HG03439 (cell line): ENCODE measurements around the gene MYLK.
"Not testable (repeated sequence)": the region's sequence is repeated elsewhere in the genome, so short reads cannot be mapped to it uniquely, and the experiment has no call there.

ENCODE experiments used
- ATAC-seq: cut with Tn5 transposase; IDR thresholded peaks from one replicate; pipeline ENCODE4 v1.9.1; 2021; ENCODE audit warnings: mild to moderate bottlenecking, moderate library complexity; ENCODE audit not compliant: unreplicated experiment

The MYLK gene

DNA sequence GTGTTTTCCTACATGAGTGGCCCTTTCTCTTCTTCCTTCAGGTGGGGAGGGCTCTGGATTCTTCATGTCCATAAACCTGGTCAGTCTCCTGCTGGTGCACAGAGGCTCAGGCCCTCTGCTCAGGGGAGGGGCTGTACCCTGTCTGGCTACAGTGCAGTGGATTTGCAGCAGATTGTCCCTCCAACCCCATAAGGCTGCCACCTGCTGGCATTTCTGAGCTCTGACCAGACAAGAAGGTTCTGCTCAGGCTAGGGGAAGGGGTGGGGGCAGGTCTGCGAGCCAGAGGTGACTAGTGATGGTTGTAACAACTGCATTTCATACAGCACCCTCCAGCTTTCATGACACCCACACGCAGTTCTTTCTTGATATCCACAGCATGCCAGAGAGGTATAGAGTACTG is 182.1 kb downstream of the MYLK start:
- not testable (repeated sequence) for ATAC-seq

DNA sequence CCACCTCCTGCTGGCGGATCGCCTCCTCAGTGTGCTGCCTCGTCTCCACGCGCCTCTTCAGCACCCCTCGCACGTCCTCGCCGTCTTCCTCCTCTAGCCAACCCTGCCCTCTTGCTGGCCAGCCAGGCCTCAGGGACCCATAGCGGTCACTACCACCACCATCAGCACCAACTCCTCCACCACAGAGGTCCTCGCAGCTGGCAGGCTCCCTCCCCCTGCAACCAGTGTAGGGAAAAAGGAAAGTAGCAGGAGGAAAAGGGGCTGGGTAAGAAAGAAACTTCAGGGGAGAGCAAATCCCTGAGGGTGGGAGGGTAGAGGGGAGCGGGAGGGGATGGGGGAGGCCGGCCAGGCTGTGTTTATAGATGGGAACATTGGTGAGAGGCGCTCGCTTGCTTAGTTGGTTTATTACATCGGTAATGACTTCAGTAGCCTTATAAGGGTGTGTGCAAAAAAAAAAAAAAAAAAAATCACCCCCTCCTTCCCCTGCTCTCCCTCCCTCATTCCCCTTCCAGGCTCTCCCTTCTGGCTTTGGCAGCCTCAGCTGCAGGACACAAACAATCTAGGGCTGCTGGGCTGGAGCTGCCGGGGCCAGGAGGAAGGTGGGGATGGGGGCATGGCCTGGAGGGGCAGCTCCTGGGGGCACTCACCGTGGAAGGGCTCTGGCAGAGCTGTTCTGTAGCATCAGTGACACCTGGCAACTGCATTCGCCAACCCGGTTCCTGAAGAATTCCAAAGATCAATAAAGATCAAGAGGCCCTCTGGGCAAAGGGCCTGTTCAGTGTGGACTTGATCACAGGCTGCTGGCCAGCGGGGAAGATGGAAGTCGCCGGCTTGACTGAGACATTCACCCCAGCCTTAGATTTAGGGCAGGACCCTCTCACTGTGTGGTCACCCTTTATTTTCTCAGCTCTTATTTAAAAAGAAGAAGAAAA is 183.1 kb downstream of the MYLK start:
- ATAC-seq, result no peak

DNA sequence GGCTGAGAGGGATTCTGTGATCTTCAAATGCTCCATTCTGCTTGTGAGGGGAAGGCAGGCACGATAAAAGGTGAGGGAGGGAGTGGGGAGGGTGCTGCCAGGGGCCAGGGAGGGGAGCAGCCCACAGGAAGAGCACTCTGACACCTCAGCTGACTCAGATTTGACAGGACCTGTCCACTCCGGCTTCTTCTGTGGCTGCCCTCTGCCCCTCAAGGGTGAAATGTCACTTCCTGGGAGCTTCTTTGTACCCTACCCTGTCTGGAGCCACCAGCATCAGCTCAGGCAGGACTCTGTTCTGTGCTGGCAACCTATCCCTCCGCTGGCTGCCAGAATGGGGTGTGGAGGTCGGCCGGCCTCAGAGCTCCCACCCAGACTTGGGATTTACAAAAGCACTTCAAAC is 185.3 kb downstream of the MYLK start:
- no peak for ATAC-seq

DNA sequence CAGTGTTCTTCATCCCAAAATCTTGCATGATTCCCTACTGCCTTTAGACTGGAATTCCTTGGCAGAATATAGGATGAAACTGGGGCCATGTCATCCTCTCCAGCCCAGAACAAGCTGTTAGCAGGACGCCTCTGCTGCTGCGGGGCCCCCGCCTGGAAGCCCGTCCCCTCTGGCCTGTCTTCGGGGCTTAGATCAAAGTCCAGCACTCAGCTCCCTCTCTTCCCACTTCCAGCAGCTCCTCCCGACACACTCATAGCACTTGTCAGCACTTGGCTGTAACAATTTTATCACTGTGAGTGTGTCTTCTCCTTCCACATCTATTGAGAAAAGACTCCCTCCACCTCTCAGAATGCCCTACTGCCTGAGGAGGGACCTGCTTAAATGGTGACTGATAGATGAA is 187.3 kb downstream of the MYLK start:
- ATAC-seq, result no peak

GRCh38 chr3:123695731-123696640 is 188.1 kb downstream of the MYLK start:
- ATAC-seq, result no peak

DNA sequence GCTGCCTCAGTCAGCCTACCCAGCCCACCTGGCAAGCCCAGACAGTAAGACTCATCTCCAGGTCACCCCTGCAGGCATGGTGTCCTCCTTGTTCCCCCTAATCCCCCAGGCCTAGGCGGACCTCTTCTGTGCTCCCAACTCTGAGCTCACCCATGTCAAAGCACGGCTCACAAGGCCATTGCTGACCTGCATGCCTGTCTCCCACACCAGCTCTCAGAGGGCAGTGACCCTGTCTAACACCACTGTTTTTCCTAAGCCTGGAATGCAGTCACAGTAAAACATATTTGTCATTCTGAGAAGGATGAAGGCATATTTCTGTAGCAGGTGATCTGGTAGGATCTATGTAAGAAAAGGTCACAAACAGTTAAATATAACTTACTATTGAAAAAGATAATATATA is 189.0 kb downstream of the MYLK start:
- ATAC-seq, result no peak

DNA sequence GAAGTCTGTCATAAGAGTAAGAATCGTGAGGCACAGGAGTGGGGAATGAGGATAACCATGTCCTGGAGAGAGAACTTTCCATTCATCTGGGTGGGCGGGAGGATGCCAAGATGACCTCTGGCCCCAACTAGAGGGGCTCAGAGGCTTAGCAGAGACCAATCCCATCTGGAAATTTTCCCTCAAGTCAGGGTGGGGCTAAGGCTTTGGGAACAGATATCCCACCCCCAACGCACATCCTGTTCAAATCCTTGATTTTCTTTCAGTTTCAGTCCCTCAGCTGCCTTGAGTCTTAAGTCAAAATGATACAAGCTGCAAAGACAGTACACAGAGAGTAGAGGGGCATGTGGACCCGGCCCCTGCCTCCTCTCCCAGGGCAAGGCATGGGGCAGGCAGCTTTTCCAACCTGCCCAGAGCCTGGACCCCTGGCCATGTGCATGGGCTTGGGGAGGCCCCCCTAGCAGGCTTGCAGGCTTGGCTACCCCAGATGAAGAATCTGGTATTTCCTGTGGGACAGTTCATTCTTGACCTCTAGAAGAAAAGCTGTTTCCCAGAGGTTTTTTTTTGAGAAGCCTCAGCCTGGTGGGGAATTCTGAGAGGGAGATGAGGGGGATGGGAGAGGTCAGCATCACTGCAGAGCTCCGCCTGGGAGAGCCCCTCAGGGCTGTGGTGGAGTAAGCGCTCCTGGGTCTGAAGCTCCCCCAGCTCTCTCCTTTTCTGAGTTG is 189.6 kb downstream of the MYLK start:
- no peak for ATAC-seq

- no peak for ATAC-seq
These were observed 190.4 kb downstream of the MYLK start for GRCh38 chr3:123693584-123694190.

DNA sequence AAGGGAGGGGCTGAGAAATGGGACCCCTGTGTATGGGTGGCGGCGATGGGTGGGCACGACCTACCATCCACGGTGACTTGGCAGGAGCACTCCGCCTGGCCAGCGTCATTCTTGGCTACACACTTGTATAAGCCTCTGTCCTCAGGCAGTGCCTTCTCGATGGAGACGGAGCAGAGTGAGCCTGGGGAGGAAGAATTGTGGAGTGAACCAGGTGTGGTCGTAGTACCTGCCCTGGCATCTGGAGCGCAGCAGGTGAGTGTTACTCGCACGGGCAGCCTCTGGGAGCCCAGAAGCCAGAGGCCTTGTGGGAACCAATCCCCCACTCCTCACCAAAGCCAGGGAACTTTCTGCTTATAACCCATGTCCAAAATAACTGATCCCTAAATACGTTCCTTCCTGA is 191.5 kb downstream of the MYLK start:
- no peak for ATAC-seq

DNA sequence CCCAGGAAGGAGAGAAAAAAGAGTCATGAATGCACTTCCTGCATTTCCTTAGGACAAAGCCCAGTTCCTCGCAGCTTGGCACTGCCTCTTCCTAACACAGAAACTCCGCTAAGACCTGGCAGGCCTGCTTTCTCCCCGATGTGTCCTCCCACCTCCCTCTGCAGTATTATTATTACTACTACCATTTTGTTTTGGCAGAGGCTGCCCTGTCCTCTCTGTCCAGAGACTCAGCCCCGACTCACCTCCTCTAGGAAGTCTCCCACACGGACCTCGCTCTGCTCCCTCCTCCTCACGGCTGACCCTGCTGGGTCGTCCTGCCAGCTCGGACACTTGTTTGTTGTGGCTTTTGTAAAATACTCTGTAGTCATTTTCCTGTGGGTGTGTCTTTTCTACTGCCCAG is 192.1 kb downstream of the MYLK start:
- no peak for ATAC-seq

DNA sequence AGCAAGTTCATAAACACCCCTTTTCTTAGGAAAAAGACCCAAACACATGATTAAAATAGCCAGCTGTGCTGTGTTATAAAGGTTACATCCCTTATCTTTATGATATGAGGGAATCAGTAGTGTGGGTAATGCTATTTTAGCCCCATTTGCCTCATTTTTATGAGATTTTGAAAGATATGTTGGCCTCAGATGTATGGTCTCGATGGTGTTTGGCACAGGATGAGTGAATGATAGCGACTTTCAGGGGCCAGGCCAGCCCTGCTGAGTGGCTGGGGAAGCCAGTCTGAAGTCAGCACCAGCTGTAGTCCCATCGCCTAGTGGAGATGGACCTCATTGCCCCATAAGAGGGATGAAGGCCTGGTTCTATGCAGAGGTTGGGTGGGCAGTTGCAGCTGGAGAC is 194.3 kb downstream of the MYLK start:
- ATAC-seq, result no peak

GRCh38 chr3:123688241-123688747 is 195.8 kb downstream of the MYLK start:
- ATAC-seq, result no peak

DNA sequence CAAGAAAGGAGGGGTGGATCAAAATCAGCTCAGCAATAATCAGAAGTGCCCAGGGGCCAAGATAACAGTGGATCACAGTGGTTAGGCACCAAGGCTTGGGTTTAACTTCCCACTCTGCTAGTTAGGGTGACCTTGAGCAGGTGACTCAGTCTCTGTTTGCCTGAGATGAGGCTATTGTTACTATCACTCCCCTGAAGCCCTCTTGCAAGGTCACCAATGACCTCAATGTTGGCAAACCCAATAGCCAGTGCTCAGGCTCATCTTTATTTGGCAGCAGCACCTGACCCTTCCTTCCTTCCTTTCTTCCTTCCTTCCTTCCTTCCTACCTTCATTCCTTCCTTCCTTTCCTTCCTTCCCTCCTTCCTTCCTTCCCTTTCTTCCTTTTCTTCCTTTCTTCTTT is 196.8 kb downstream of the MYLK start:
- no peak for ATAC-seq

GRCh38 chr3:123686251-123686650 is 197.9 kb downstream of the MYLK start:
- ATAC-seq, result no peak

GRCh38 chr3:123685780-123686179 is 198.4 kb downstream of the MYLK start:
- ATAC-seq, result no peak

DNA sequence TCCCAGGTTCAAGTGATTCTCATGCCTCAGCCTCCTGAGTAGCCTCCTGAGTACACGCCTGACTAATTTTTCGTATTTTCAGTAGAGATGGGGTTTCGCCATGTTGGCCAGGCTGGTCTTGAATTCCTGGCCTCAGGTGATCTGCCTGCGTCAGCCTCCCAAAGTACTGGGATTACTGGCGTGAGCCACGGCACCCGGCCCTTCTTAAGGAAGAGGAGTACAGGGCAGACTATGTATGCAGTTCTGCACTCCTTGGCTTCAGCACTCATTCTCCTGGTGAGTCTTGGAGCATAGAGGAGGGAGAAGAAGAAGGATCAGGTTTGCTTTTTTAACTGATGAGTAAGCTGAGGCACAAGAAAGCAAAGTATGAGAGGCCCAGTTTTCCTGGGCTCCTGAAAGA is 199.5 kb downstream of the MYLK start:
- ATAC-seq, result no peak

DNA sequence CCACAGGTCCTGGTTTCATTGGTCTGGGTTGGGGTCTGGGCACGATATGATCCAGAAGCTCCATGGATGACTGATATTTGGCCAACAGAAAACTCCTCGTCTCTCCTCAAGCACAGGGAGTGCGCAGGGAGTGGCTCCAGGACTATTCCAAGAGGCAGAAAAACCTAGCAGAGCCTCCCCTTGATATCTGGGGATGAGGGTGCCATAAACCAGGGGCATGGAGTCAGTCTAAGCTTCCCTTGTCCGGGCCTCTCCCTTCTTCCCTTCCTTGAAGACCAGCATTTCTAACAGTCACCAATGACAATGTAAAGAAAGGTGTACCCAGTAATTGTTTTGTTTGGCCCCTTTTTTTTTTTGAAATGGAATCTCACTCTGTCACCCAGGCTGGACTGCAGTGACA is 199.9 kb downstream of the MYLK start:
- ATAC-seq, result no peak

DNA sequence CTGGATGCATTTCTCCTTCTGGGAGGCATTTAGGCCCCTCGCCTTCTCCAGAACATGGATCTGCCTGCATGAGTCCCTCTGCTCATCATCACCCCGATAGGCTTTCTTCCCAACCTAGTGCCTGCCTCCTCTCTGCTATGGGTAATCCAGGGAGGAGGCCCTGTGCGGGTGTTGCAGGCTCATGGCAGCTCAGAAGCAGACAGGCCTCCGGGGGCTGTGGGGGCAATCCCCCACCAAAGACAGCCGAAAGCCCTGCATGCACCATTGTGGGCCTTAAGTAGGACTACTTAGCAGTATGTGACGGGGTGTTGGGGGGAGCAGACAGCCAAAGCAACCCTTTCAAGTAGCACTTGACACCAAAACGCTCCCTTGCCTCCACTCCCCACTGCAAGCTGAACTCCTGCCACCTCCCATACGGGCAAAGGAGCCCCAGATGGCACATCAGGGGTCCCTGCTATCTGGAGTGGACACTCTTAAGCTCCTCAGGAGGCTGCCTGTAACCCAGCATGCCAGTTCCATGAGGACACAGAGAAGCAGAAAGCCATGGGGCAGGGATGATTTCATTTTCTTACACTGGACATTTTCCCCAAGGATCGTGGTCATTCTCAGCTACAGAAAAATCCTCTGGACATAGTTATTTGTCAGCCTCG is 200.5 kb downstream of the MYLK start:
- ATAC-seq, result no peak

- no peak for ATAC-seq
These were observed 201.2 kb downstream of the MYLK start for GRCh38 chr3:123682781-123683504.
